OCI-LY3 (cell line): ENCODE measurements around the gene CABLES1.

Source experiments
- CTCF ChIP-seq: fragments of 200-600, 300-600 bp; sonication (generic); IDR thresholded peaks from 2 replicates; pipeline ENCODE4 v1.5.1; 2014; ENCODE audit warnings: antibody characterized with exemption, low read length, low read depth
- EZH2phosphoT487 ChIP-seq: fragments of 200-600 bp; shearing (Covaris generic); IDR thresholded peaks from 2 replicates; pipeline ENCODE4 v1.6.1; 2018; ENCODE audit warnings: antibody characterized with exemption, mixed run types, low read depth

GRCh38 chr18:23194997-23195957, 60.0 kb downstream of the CABLES1 start:
- TF ChIP-seq CTCF: no peak
- TF ChIP-seq EZH2phosphoT487: no peak
